Activated CD4-positive, alpha-beta T cell treated with anti-CD3 and anti-CD28 coated beads for 24 hours (primary cell): ENCODE results near the gene NRXN3.

Experiments
- DNase-seq, 2 donors: peaks; one replicate each; pipeline ENCODE4 v3.0.0-alpha.2; 2020; ENCODE audit warnings: low read depth in 2 of 2

The NRXN3 gene

GRCh38 chr14:79660053-79660939 lies 1490.1 kb downstream of the NRXN3 start:
- no peak for DNase-seq

GRCh38 chr14:79661752-79662151 lies 1491.6 kb downstream of the NRXN3 start:
- no peak for DNase-seq

DNA sequence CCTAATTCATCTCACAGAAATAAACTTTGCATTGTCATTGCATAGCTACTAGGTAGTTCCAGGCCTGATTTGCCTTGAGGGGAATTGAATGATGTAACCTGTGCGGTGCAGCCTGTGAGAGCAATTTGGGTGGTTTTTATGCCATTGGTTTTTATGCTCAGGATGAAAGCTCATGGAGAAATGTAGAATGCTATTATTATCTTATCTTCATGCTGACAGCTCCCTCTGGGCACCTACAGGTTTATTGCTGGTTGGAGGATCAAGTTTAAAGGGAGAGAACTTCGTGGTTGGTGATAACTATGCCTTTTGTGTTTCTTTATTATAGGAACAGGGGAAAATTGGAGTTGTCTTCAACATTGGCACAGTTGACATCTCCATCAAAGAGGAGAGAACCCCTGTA lies 1493.3 kb downstream of the NRXN3 start:
- no peak for DNase-seq

GRCh38 chr14:79665556-79665955 lies 1495.4 kb downstream of the NRXN3 start:
- DNase-seq, result no peak

DNA sequence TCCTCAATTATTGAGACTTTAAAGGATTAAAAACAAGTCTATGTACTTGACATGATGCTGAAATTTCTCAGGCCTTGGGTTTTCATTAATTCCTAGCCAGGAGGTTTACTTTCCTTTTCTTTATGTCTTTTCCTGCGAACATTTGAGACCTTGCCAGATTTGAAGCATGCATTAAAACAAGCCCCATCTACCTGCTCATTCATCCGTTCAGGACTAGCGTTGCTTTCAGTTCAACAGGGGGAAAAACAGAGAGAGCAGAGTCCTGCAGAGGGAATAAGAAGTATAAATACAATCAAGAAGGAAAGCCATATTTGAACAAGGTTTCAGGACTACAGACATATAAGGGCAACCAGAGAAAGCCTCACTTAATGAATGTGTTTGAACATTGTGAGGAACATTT lies 1498.8 kb downstream of the NRXN3 start:
- DNase-seq, result no peak

DNA sequence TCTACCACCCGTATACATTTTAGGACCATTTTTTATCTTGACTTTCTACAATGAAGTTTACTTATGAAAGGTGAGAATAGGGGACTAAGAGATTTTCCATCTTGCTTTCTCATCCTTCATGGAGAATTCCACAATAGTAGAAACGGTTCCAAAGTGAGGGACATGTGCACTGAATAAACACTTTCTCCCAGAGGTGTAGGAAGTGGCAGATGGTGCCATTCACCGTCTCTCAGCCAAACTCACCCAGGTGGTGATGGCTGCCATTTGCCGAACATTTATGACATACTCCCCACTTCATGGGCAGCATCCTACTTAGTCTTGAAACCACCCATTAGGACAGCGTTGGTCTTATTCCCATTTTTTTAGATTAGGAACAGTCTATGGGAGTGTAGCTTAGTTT lies 1500.6 kb downstream of the NRXN3 start:
- DNase-seq, result no peak

GRCh38 chr14:79680087-79680486 lies 1509.9 kb downstream of the NRXN3 start:
- no peak for DNase-seq

- no peak for DNase-seq
Measured at GRCh38 chr14:79686196-79686595, 1516.0 kb downstream of the NRXN3 start.

DNA sequence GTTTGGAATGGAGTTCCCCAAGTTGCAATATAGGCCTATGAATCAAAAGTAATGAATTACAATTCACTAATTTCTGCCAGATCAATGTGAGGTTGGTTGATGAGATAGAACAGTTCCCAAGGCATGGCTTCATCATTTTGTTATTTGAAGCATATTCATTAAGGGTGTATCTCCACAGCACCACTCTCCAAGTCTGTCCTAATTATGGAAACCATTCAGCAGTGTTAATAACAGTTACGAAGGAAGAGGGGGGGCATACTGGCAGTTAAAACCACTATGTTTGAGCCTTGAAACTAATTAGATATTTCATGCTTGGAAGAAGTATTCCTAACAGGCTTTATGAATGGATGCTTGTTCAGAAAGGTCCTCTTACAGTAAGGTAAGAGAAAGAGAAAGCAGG lies 1520.8 kb downstream of the NRXN3 start:
- no peak for DNase-seq

DNA sequence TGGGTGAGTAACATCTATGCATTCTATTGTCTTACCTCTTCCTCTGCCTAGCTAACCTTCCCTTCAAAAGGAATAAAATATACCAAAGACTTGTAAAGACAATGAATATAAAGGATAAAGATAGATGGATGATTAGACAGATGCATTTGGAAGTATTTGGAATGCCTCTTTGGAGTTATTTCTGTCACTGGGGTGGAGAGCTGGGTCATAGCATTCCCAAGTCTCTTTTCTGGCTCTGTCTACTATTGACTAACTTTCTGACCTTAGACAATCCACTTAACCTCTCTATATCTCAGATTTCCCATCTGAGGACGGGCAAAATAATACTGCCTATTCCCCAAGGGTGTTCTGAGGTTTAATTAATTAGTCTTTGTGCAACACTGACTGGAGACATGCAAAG lies 1523.8 kb downstream of the NRXN3 start:
- no peak for DNase-seq

GRCh38 chr14:79695307-79695706 lies 1525.1 kb downstream of the NRXN3 start:
- DNase-seq, result no peak

DNA sequence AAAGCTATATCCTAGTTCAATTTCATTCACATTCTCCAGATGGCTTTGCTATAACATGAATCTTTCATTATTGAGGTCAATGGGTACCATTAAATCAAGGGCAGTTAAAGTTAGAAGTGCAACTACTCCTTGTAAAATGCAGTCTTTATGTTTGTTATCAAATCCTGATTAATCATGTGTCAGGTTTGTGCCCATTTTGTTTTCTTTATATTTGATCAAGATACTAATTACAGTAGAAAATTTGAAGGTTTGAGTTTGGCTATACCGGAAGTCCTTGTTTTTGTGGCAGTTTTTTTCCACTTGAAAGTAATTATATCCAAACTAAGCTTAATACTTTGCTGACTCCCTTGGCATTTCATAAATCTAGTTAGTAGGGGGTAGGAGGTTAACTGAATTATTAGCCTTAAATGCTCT lies 1528.1 kb downstream of the NRXN3 start:
- no peak for DNase-seq

- no peak for DNase-seq
Measured at GRCh38 chr14:79699206-79699605, 1529.0 kb downstream of the NRXN3 start.

DNA sequence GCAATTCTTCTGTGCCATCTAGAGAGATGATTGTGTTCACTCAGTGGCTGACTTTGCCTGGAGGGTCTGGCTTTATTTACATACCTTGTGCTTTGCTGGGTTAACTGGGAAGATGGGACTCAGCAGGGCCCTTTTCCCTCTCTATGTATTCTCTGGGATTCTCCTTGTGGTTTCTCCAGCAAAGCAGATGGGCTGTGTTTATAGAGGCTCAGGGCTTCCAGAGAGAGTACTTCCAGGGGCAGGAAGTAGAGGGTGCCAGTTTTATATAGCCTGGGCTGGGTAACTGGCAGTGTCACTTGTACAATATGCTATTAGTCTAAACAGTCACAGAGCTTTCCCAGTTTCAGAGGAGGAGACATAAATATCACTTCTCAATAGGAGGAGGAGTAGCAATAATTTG lies 1531.2 kb downstream of the NRXN3 start:
- DNase-seq, result no peak

GRCh38 chr14:79702197-79702596 lies 1532.0 kb downstream of the NRXN3 start:
- no peak for DNase-seq

- DNase-seq, result no peak
Measured at GRCh38 chr14:79703209-79703608, 1533.0 kb downstream of the NRXN3 start.

GRCh38 chr14:79704041-79704807 lies 1534.1 kb downstream of the NRXN3 start:
- DNase-seq, result no peak

GRCh38 chr14:79705126-79705894 lies 1535.1 kb downstream of the NRXN3 start:
- DNase-seq, result no peak

GRCh38 chr14:79706382-79706781 lies 1536.2 kb downstream of the NRXN3 start:
- no peak for DNase-seq

- no peak for DNase-seq
Measured at GRCh38 chr14:79708426-79709388, 1538.5 kb downstream of the NRXN3 start.

DNA sequence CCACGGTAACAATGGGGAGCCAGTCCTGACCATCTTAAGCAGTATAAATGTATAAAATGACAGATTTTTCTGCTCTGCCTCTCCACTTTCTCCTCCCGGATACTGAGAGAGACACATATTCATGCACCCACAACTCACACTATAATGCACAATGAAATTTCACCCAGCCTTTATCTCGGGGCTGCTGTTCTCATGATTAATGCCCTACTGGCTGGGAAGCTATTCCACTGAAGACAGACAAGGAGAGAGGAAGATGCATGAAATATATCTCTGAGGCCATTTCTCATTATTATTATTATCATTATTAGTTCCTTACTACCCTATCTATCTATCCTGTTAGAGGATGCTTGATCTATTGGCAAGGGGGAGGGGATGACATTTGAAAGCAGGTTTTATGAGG lies 1539.4 kb downstream of the NRXN3 start:
- no peak for DNase-seq
